Neural cell (in vitro differentiated cells): ENCODE results near the gene EMC9. TPM values are rescaled to one million over a fixed set of nuclear protein-coding genes. Genes with fewer than 3 reads are reported as not detected.
A peak's percentile ranks its signal among the peaks of the same experiment; 100 is the strongest.

Experiments
- H2AFZ ChIP-seq: fragments of 200-600, 300-800 bp; sonication (generic), shearing (Covaris generic); 2 replicates; pipeline ENCODE4 v1.6.0; 2014; ENCODE audit warnings: low read depth, mild to moderate bottlenecking, antibody characterized with exemption, low read length, moderate library complexity
- H3F3A ChIP-seq: fragments of 200-600 bp; shearing (Covaris generic); 2 replicates; pipeline ENCODE4 v1.6.1; 2016; ENCODE audit warnings: mild to moderate bottlenecking, moderate library complexity, mixed read lengths, antibody characterized with exemption, low read length; ENCODE audit not compliant: insufficient read depth, poor library complexity, severe bottlenecking
- H3K27ac ChIP-seq: fragments of 200-600, 300-800 bp; sonication (generic), shearing (Covaris generic); 2 replicates; pipeline ENCODE4 v1.5.1; 2014; ENCODE audit warnings: mild to moderate bottlenecking, low read length, moderate library complexity
- H3K27me3 ChIP-seq: fragments of 300-800, 200-600 bp; sonication (generic), shearing (Covaris generic); 2 replicates; pipeline ENCODE4 v1.6.0; 2014; ENCODE audit warnings: mild to moderate bottlenecking, low read depth, low read length, moderate library complexity; ENCODE audit not compliant: insufficient read depth
- H3K36me3 ChIP-seq: fragments of 300-800, 200-600 bp; sonication (generic), shearing (Covaris generic); 2 replicates; pipeline ENCODE4 v1.5.1; 2014; ENCODE audit warnings: mild to moderate bottlenecking, antibody characterized with exemption, low read length, moderate library complexity; ENCODE audit not compliant: insufficient read depth
- H3K4me2 ChIP-seq: fragments of 300-800, 200-600 bp; sonication (generic), shearing (Covaris generic); 2 replicates; pipeline ENCODE4 v1.6.0; 2014; ENCODE audit warnings: mild to moderate bottlenecking, low read length
- H3K4me3 ChIP-seq: fragments of 300-800, 200-600 bp; sonication (generic), shearing (Covaris generic); 2 replicates; pipeline ENCODE4 v1.5.1; 2014; ENCODE audit warnings: mild to moderate bottlenecking, low read length, moderate library complexity
- H3K79me2 ChIP-seq: fragments of 200-600 bp; shearing (Covaris generic); replicated peaks from 2 replicates; pipeline ENCODE4 v1.6.0; 2014; ENCODE audit warnings: mild to moderate bottlenecking, low read length, moderate library complexity; ENCODE audit not compliant: insufficient read depth
- H3K9ac ChIP-seq: fragments of 300-800, 200-600 bp; sonication (generic), shearing (Covaris generic); 2 replicates; pipeline ENCODE4 v1.6.1; 2016; ENCODE audit warnings: mild to moderate bottlenecking, low read length, mixed read lengths
- H3K9me2 ChIP-seq: fragments of 200-600 bp; shearing (Covaris generic); 2 replicates; pipeline ENCODE4 v1.6.1; 2016; ENCODE audit warnings: mild to moderate bottlenecking, low read length, mixed read lengths; ENCODE audit not compliant: insufficient read depth
- H3K9me3 ChIP-seq: fragments of 200-600, 300-800 bp; sonication (generic), shearing (Covaris generic); 2 replicates; pipeline ENCODE4 v1.6.1; 2016; ENCODE audit warnings: mild to moderate bottlenecking, mixed run types, low read length, moderate library complexity, mixed read lengths
- H4K20me1 ChIP-seq: fragments of 200-600 bp; shearing (Covaris generic); 2 replicates; pipeline ENCODE4 v1.6.1; 2016; ENCODE audit warnings: mild to moderate bottlenecking, mixed run types; ENCODE audit not compliant: insufficient read depth
- EP300 ChIP-seq: fragments of 450-650 bp; conservative IDR thresholded peaks from 2 replicates; pipeline ENCODE4 v1.6.1; 2014; ENCODE audit warnings: antibody characterized with exemption, mild to moderate bottlenecking, moderate library complexity; ENCODE audit not compliant: poor library complexity, severe bottlenecking
- EZH2 ChIP-seq: fragments of 200-600, 300-800 bp; shearing (Covaris generic), sonication (generic); IDR thresholded peaks from 2 replicates; pipeline ENCODE4 v1.6.1; 2014; ENCODE audit warnings: antibody characterized with exemption, low read length, borderline replicate concordance, mild to moderate bottlenecking; ENCODE audit not compliant: insufficient read depth, poor library complexity, severe bottlenecking
- MXI1 ChIP-seq: fragments of 450-650 bp; conservative IDR thresholded peaks from 2 replicates; pipeline ENCODE4 v1.6.1; 2014; ENCODE audit warnings: antibody characterized with exemption, mild to moderate bottlenecking; ENCODE audit not compliant: poor library complexity, severe bottlenecking
- POLR2AphosphoS5 ChIP-seq: IDR thresholded peaks from 2 replicates; pipeline ENCODE4 v1.6.1; 2012
- RAD21 ChIP-seq: fragments of 450-650 bp; conservative IDR thresholded peaks from 2 replicates; pipeline ENCODE4 v1.6.1; 2014; ENCODE audit warnings: antibody characterized with exemption, mild to moderate bottlenecking, moderate library complexity
- SMC3 ChIP-seq: fragments of 450-650 bp; conservative IDR thresholded peaks from 2 replicates; pipeline ENCODE4 v1.6.1; 2014; ENCODE audit warnings: antibody characterized with exemption, mild to moderate bottlenecking, moderate library complexity; ENCODE audit not compliant: poor library complexity
- TAF1 ChIP-seq: IDR thresholded peaks from 2 replicates; pipeline ENCODE4 v1.6.1; 2012; ENCODE audit warnings: low read depth
- polyA plus RNA-seq: library from polyadenylated mRNA; depleted of rRNA; stranded (reverse); fragments of >200 nt; gene quantifications from 2 replicates; pipeline ENCODE4 v1.2.3, GENCODE V29; 2014
- TF ChIP-seq, protein P1 (sequence below): IDR thresholded peaks from 2 replicates; pipeline ENCODE4 v1.6.1; 2012; ENCODE audit warnings: borderline replicate concordance
- TF ChIP-seq, protein P2 (sequence below): fragments of 450-650 bp; IDR thresholded peaks from 2 replicates; pipeline ENCODE4 v1.5.1; 2014; ENCODE audit warnings: antibody characterized with exemption, mild to moderate bottlenecking, moderate library complexity; ENCODE audit not compliant: poor library complexity, severe bottlenecking

EMC9 gene
- polyA plus RNA-seq, 1 donor from 2014 or later = 45.1 TPM

DNA sequence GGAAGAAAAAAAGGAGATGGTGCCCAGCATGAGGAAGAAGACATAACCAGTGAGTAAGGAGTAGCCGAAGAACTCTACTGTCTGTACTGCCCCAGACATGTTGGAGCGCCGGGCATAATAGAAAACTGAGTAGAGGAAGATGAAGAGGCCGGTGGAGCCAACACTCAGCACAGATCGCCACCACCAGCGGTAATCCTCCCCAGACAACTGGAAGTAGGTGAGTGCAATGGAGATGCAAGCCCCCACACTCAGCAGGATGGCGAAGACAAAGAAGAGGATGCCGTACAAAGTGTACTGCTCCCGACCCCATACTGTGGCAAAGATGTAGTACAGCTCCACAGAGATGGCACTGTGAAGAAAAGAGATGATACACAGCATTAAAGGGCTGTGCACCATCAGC, 48.1 kb upstream of the EMC9 start:
- Histone ChIP-seq H3F3A (no peaks in the 10 kb centered on the region), H3K36me3 (no peaks in the 10 kb centered on the region), H3K27ac (no peak overlapping the region), H3K79me2 (peaks cover 3% of the 10 kb centered on the region), H3K27me3 (no peaks in the 10 kb centered on the region), H3K9me3 (no peaks in the 10 kb centered on the region), H3K9ac (peak overlapping the region; percentile 2), H3K9me2 (no peaks in the 10 kb centered on the region), H2AFZ (no peak overlapping the region), H4K20me1 (peaks cover 4% of the 10 kb centered on the region), H3K4me3 (peak overlapping the region; percentile 92), H3K4me2 (no peak overlapping the region)
- no peak for TF ChIP-seq POLR2AphosphoS5
- no peak for TF ChIP-seq TAF1
- TF ChIP-seq RAD21 = no peak
- TF ChIP-seq EZH2 = no peak
- no peak for TF ChIP-seq SMC3

DNA sequence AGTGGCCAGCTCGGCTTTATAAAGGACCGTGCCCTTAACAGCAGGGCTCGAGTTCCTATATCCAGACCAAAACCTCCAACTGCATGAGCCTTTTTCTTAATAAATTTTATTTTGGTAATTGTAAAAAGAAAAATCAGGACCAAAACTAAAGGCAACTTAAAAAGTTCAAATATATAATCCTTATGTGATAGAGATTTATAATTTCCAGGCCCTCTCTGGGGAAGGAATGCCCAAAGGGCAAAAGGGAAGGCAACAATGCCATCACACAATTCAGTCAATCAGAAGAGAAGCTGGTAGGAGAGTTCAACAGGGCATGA, 47.6 kb upstream of the EMC9 start:
- TF ChIP-seq RAD21 = no peak
- TF ChIP-seq, protein P1, sequence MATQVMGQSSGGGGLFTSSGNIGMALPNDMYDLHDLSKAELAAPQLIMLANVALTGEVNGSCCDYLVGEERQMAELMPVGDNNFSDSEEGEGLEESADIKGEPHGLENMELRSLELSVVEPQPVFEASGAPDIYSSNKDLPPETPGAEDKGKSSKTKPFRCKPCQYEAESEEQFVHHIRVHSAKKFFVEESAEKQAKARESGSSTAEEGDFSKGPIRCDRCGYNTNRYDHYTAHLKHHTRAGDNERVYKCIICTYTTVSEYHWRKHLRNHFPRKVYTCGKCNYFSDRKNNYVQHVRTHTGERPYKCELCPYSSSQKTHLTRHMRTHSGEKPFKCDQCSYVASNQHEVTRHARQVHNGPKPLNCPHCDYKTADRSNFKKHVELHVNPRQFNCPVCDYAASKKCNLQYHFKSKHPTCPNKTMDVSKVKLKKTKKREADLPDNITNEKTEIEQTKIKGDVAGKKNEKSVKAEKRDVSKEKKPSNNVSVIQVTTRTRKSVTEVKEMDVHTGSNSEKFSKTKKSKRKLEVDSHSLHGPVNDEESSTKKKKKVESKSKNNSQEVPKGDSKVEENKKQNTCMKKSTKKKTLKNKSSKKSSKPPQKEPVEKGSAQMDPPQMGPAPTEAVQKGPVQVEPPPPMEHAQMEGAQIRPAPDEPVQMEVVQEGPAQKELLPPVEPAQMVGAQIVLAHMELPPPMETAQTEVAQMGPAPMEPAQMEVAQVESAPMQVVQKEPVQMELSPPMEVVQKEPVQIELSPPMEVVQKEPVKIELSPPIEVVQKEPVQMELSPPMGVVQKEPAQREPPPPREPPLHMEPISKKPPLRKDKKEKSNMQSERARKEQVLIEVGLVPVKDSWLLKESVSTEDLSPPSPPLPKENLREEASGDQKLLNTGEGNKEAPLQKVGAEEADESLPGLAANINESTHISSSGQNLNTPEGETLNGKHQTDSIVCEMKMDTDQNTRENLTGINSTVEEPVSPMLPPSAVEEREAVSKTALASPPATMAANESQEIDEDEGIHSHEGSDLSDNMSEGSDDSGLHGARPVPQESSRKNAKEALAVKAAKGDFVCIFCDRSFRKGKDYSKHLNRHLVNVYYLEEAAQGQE = no peak
- no peak for TF ChIP-seq TAF1
- no peak for TF ChIP-seq EZH2
- TF ChIP-seq POLR2AphosphoS5 = no peak
- no peak for TF ChIP-seq MXI1
- TF ChIP-seq SMC3 = no peak
- no peak for TF ChIP-seq EP300
- TF ChIP-seq, protein P2, sequence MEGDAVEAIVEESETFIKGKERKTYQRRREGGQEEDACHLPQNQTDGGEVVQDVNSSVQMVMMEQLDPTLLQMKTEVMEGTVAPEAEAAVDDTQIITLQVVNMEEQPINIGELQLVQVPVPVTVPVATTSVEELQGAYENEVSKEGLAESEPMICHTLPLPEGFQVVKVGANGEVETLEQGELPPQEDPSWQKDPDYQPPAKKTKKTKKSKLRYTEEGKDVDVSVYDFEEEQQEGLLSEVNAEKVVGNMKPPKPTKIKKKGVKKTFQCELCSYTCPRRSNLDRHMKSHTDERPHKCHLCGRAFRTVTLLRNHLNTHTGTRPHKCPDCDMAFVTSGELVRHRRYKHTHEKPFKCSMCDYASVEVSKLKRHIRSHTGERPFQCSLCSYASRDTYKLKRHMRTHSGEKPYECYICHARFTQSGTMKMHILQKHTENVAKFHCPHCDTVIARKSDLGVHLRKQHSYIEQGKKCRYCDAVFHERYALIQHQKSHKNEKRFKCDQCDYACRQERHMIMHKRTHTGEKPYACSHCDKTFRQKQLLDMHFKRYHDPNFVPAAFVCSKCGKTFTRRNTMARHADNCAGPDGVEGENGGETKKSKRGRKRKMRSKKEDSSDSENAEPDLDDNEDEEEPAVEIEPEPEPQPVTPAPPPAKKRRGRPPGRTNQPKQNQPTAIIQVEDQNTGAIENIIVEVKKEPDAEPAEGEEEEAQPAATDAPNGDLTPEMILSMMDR = no peak
- Histone ChIP-seq H3K27ac (peak overlapping the region; percentile 4), H3K9me3 (no peaks in the 10 kb centered on the region), H3K9ac (peak overlapping the region; percentile 2), H2AFZ (no peak overlapping the region), H3K36me3 (no peaks in the 10 kb centered on the region), H3K4me2 (no peak overlapping the region), H3K4me3 (peak overlapping the region; percentile 92), H3K27me3 (no peaks in the 10 kb centered on the region), H4K20me1 (peaks cover 4% of the 10 kb centered on the region), H3K79me2 (peaks cover 3% of the 10 kb centered on the region), H3K9me2 (no peaks in the 10 kb centered on the region), H3F3A (no peaks in the 10 kb centered on the region)
